MM.1S (cell line): Measurements from ENCODE around the gene DLG4.

Experiments used
- CTCF ChIP-seq: fragments of 300-600 bp; sonication (generic); IDR thresholded peaks from 2 replicates; pipeline ENCODE4 v1.5.1; 2016; ENCODE audit warnings: antibody characterized with exemption, low read length, mixed read lengths
- EZH2 ChIP-seq: fragments of 300-600 bp; sonication (generic); optimal IDR thresholded peaks from 2 replicates; pipeline ENCODE3; 2017; ENCODE audit warnings: low read depth, mild to moderate bottlenecking, antibody characterized with exemption, low read length, mixed read lengths

GRCh38 chr17:7262192-7262934 lies 42.7 kb upstream of the DLG4 start, which contains the start of gene CLDN7:
- TF ChIP-seq CTCF = no peak
- peak; percentile 78 for TF ChIP-seq EZH2
